Non-pigmented ciliary epithelial cell (primary cell): ENCODE data around the gene ADNP.

Experiments
- DNase-seq: peaks from one replicate; pipeline ENCODE4 v3.0.0-alpha.2; 2010; ENCODE audit warnings: low read depth

Gene ADNP

GRCh38 chr20:50848846-50849673 is 82.2 kb downstream of the ADNP start:
- DNase-seq, result no peak

GRCh38 chr20:50848341-50848808 is 82.9 kb downstream of the ADNP start:
- DNase-seq, result no peak

- DNase-seq, result no peak
Observed at GRCh38 chr20:50845566-50846215, 85.5 kb downstream of the ADNP start.

GRCh38 chr20:50844430-50845100 is 86.7 kb downstream of the ADNP start:
- peak; percentile 85 for DNase-seq

DNA sequence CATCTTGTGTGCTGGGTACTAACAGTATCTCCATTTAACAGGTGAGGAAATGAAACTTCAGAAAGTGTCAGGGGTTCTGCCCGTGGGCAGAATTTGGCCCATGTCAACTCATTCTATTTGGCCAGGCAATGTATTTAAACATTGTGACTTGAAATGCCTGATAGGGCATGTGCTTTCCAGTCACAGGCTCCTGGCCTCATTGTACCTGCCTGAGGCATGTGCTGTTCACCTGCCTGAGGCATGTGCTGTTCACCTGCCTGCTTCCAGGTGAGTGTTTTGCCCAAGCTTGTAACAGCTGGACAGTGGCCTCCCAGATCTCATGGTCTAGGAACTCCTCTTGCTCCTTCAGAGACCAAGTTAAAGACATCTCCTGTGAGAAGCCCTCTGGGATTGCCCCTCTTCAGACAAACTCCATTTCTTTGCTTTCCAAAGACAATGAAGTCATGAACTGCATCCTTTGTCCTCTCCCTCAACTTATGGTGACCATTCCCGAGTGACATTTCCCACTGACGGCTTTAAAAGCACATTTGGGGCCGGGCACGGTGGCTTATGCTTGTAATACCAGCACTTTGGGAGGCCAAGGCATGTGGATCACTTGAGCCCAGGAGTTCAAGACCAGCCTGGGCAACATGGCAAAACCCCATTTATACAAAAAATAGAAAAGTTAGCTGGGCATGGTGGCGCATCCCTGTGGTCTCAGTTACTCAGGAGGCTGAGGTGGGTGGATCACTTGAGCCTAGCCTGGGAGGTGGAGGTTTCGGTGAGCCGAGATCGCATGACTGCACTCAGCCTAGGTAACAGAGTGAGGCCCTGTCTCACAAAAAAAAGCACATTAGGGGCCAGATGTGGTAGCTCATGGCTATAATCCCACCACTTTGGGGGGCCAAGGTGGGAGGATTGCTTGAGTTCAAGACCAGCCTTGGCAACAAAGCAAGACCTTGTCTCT is 87.6 kb downstream of the ADNP start:
- DNase-seq, result no peak

DNA sequence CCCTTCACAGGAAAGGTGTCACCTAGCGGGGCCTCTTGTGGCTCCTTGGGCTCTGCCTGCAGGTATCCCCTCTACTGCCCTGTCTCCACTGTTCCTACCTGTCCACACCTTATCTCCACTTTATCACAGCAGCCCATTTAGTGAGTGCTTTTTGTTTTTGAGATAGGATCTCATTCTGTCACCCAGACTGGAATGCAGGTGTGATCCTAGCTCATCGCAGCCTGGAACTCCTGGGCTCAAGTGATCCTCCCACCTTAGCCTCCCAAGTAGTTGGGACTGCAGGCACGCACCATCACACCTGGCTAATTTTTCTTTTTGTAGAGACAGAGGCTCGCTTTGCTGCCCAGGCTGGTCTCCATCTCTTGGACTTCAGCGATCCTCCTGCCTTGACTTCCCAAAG is 88.4 kb downstream of the ADNP start:
- no peak for DNase-seq
